HG03159 (cell line): ENCODE results near the gene ANK3.

ENCODE experiments used
- ATAC-seq: cut with Tn5 transposase; IDR thresholded peaks from one replicate; pipeline ENCODE4 v1.9.1; 2021; ENCODE audit warnings: mild to moderate bottlenecking, moderate library complexity; ENCODE audit not compliant: unreplicated experiment

Gene ANK3

GRCh38 chr10:60003651-60004523 is 385.8 kb downstream of the ANK3 start:
- no peak for ATAC-seq

- ATAC-seq: no peak
These were observed 388.9 kb downstream of the ANK3 start for GRCh38 chr10:60000747-60001146.

- ATAC-seq: no peak
These were observed 391.7 kb downstream of the ANK3 start for GRCh38 chr10:59997827-59998525.

GRCh38 chr10:59995862-59996261 is 393.8 kb downstream of the ANK3 start:
- ATAC-seq: no peak

- no peak for ATAC-seq
These were observed 395.7 kb downstream of the ANK3 start for GRCh38 chr10:59993931-59994330.

- peak; percentile 93 for ATAC-seq
These were observed 398.0 kb downstream of the ANK3 start for GRCh38 chr10:59991661-59992060.

- no peak for ATAC-seq
These were observed 398.6 kb downstream of the ANK3 start for GRCh38 chr10:59991117-59991516.

- ATAC-seq: no peak
These were observed 404.0 kb downstream of the ANK3 start for GRCh38 chr10:59985639-59986038.

- no peak for ATAC-seq
These were observed 405.3 kb downstream of the ANK3 start for GRCh38 chr10:59984415-59984814.

- ATAC-seq: no peak
These were observed 409.3 kb downstream of the ANK3 start for GRCh38 chr10:59980356-59980755.

GRCh38 chr10:59977486-59977885 is 412.2 kb downstream of the ANK3 start:
- ATAC-seq: no peak

GRCh38 chr10:59976909-59977308 is 412.8 kb downstream of the ANK3 start:
- no peak for ATAC-seq
